K562 (cell line): Measurements from ENCODE around the gene ITGB2. TPM values are rescaled to one million over a fixed set of nuclear protein-coding genes. Genes with fewer than 3 reads are reported as not detected.

ENCODE experiments used
- ATAC-seq: fragments of 200-7000 bp; cut with Tn5 transposase; 3 replicates; pipeline ENCODE4 v1.9.1; 2020; ENCODE audit warnings: moderate library complexity
- BruUV-seq: library from RNA; stranded (reverse); fragments of 400-500 nt; replicated peaks from 2 replicates; lab custom pipeline; 2021; lab: Mats Ljungman, UMichigan
- CTCF ChIA-PET: fragments of 300-600 bp; formaldehyde crosslinking; extraction: SDS; loops from one replicate; lab custom pipeline; 2021; ENCODE audit warnings: low intra/inter-chr PET ratio; lab: Yijun Ruan, JAX
- POLR2A ChIA-PET: fragments of 300-600, 350-650 bp; sonication (Branson Sonifier 250); formaldehyde crosslinking; extraction: SDS; loops from one replicate; lab custom pipeline; 2021; ENCODE audit warnings: antibody characterized with exemption, inconsistent platforms; lab: Yijun Ruan, JAX
- DNase-seq, 4 experiments: peaks; one replicate each; pipeline versions ENCODE4 v3.0.0 to v3.0.0-alpha.2; 2011 to 2018; ENCODE audit warnings: low spot score in 3 of 4, mixed read lengths in 3 of 4; ENCODE audit errors: extremely low read depth in 1 of 4
- FAIRE-seq: peaks from 2 replicates; lab custom pipeline; 2011; peaks lifted over from hg19 to GRCh38; lab: Jason Lieb, UNC
- H2AFZ ChIP-seq: 2 replicates; pipeline ENCODE4 v1.6.0; 2011; ENCODE audit warnings: low read depth, low read length, control low read depth, inconsistent platforms
- H3K27ac ChIP-seq: fragments of 200-600 bp; 3 replicates; pipeline ENCODE4 v1.8.0; 2011; ENCODE audit warnings: low read depth, mild to moderate bottlenecking, control low read depth, inconsistent platforms, low read length, moderate library complexity, mixed read lengths; ENCODE audit errors: extremely low read depth
- H3K27me3 ChIP-seq, 2 experiments: fragments of 300-600 bp in 1 of 2; 2 replicates in 1 of 2; 3 replicates in 1 of 2; pipeline versions ENCODE4 v1.6.0 to v1.8.0; 2011; ENCODE audit warnings: inconsistent platforms in 2 of 2, low read length in 2 of 2, mild to moderate bottlenecking in 1 of 2, mixed read lengths in 1 of 2, moderate library complexity in 1 of 2; ENCODE audit not compliant: control insufficient read depth in 2 of 2, insufficient read depth in 2 of 2
- H3K36me3 ChIP-seq: fragments of 300-600 bp; 3 replicates; pipeline ENCODE4 v1.8.0; 2011; ENCODE audit warnings: mild to moderate bottlenecking, low read length, inconsistent platforms; ENCODE audit not compliant: control insufficient read depth, insufficient read depth
- H3K4me1 ChIP-seq, 2 experiments: fragments of 200-600 bp in 1 of 2; replicated peaks in 1 of 2; 2 replicates in 1 of 2; 3 replicates in 1 of 2; pipeline versions ENCODE4 v1.5.1 to v1.8.0; 2011; ENCODE audit warnings: inconsistent platforms in 2 of 2, low read length in 2 of 2, mild to moderate bottlenecking in 1 of 2, mixed read lengths in 1 of 2, moderate library complexity in 1 of 2; ENCODE audit not compliant: control insufficient read depth in 2 of 2, insufficient read depth in 2 of 2
- H3K4me2 ChIP-seq: 2 replicates; pipeline ENCODE4 v1.6.1; 2011; ENCODE audit warnings: low read length, control low read depth, inconsistent platforms, mixed read lengths; ENCODE audit not compliant: insufficient read depth
- H3K4me3 ChIP-seq: fragments of 200-600 bp; sonication (generic), shearing (Covaris generic); 2 replicates; pipeline ENCODE4 v1.5.1; 2016; ENCODE audit warnings: control low read depth, inconsistent platforms
- H3K79me2 ChIP-seq: fragments of 200-600 bp; 3 replicates; pipeline ENCODE4 v1.8.0; 2011; ENCODE audit warnings: low read length, inconsistent platforms; ENCODE audit not compliant: control insufficient read depth, insufficient read depth
- H3K9ac ChIP-seq, 2 experiments: 2 replicates each; pipeline versions ENCODE4 v1.6.0 to v1.6.1; 2011; ENCODE audit warnings: low read depth in 2 of 2, low read length in 2 of 2, control low read depth in 1 of 2, inconsistent platforms in 1 of 2, mild to moderate bottlenecking in 1 of 2, mixed read lengths in 1 of 2; ENCODE audit not compliant: insufficient read depth in 1 of 2
- H3K9me1 ChIP-seq: one replicate; pipeline ENCODE4 v1.6.0; 2011; ENCODE audit warnings: inconsistent platforms, mild to moderate bottlenecking, low read length, moderate library complexity; ENCODE audit not compliant: control insufficient read depth, insufficient read depth
- H3K9me3 ChIP-seq: replicated peaks from 2 replicates; pipeline ENCODE4 v1.5.1; 2011; ENCODE audit warnings: low read depth, low read length, inconsistent platforms; ENCODE audit not compliant: control insufficient read depth, insufficient read depth
- H4K20me1 ChIP-seq: replicated peaks from 2 replicates; pipeline ENCODE4 v1.6.1; 2011; ENCODE audit warnings: low read length, inconsistent platforms, mixed read lengths; ENCODE audit not compliant: control insufficient read depth, insufficient read depth
- FOXK2 ChIP-seq, 2 experiments: fragments of 450-650 bp; IDR thresholded peaks in 1 of 2; conservative IDR thresholded peaks in 1 of 2; 2 replicates each; pipeline ENCODE4 v1.6.1; 2016; ENCODE audit warnings: low read depth in 2 of 2, mild to moderate bottlenecking in 1 of 2
- MECOM ChIP-seq: fragments of 250-450 bp; sonication (Bioruptor Pico); IDR thresholded peaks from 2 replicates; pipeline ENCODE4 v1.8.0; 2022; ENCODE audit warnings: inconsistent platforms
- MIER1 ChIP-seq: fragments of 450-650 bp; IDR thresholded peaks from 2 replicates; pipeline ENCODE4 v1.6.1; 2016; ENCODE audit warnings: antibody characterized with exemption, mild to moderate bottlenecking, low read depth
- PCBP1 ChIP-seq: fragments of 200-400 bp; formaldehyde crosslinking; IDR thresholded peaks from 2 replicates; pipeline ENCODE4 v1.6.1; 2018; ENCODE audit warnings: mild to moderate bottlenecking, low read depth, low read length; ENCODE audit not compliant: poor library complexity, severe bottlenecking
- POLR2G ChIP-seq: fragments of 200-400 bp; formaldehyde crosslinking; IDR thresholded peaks from 2 replicates; pipeline ENCODE4 v1.6.1; 2017; ENCODE audit warnings: low read depth, mild to moderate bottlenecking, antibody characterized with exemption, low read length, moderate library complexity
- RBM22 ChIP-seq: fragments of 200-400 bp; formaldehyde crosslinking; IDR thresholded peaks from 2 replicates; pipeline ENCODE4 v1.6.1; 2018; ENCODE audit warnings: low read length, low read depth; ENCODE audit not compliant: poor library complexity, severe bottlenecking
- SMARCA4 ChIP-seq: fragments of 450-650 bp; IDR thresholded peaks from 2 replicates; pipeline ENCODE4 v1.6.1; 2016
- SPI1 ChIP-seq: IDR thresholded peaks from 2 replicates; pipeline ENCODE4 v1.6.1; 2011; ENCODE audit warnings: low read depth, low read length, control low read depth, borderline replicate concordance
- ZNF444 ChIP-seq: fragments of 250-450 bp; sonication (Bioruptor Pico); IDR thresholded peaks from 2 replicates; pipeline ENCODE4 v1.4.0; 2020; ENCODE audit warnings: mild to moderate bottlenecking, moderate library complexity
- WGBS: fragments of 100-300 bp; shearing (Covaris generic); methylation state at CpG from one replicate; pipeline ENCODE4 v1.1.6; 2016; ENCODE audit warnings: low coverage, mixed read lengths; ENCODE audit not compliant: insufficient coverage; ENCODE audit errors: missing lambda C conversion rate; 5-methylcytosine and 5-hydroxymethylcytosine counted together
- in situ Hi-C: fragments of 300-500 bp; cut with MboI; formaldehyde crosslinking; loops from 4 replicates; pipeline ENCODE4 v1.15.0; 2018; ENCODE audit warnings: inconsistent platforms, mixed read lengths
- intact Hi-C: fragments of 100-400 bp; cut with micrococcal nuclease; formaldehyde crosslinking; loops from 2 replicates; pipeline ENCODE4 v1.14.2; 2022
- polyA plus RNA-seq, 8 experiments: library from polyadenylated mRNA; depleted of rRNA in 4 of 8; stranded (reverse) in 5 of 8; unstranded in 3 of 8; fragments of >200 nt; fragmentation: Nextera tagmentation in 2 of 8; fragmentation: Illumina TruSeq in 1 of 8; extraction: Ambion mirVana in 2 of 8; extraction: Trizol in 1 of 8; gene quantifications; 2 replicates each; pipeline versions ENCODE4 v1.2.1 to v1.2.3, GENCODE V29; 2011 to 2014; ENCODE audit warnings: inconsistent platforms in 1 of 8, missing spikeins in 1 of 8
- total RNA-seq, 7 experiments: library from RNA; depleted of rRNA in 6 of 7; stranded (reverse); fragments of >200 nt in 6 of 7; fragmentation: Illumina TruSeq in 2 of 7; extraction: Trizol in 2 of 7; gene quantifications; 2 replicates each; pipeline versions ENCODE4 v1.2.1 to v1.2.3, GENCODE V29; 2011 to 2021; ENCODE audit warnings: low replicate concordance in 1 of 7
- TF ChIP-seq, protein P1 (sequence below): fragments of 250-450 bp; sonication (Bioruptor Pico); IDR thresholded peaks from 2 replicates; pipeline ENCODE4 v1.4.0; 2020; ENCODE audit warnings: mild to moderate bottlenecking, moderate library complexity

ITGB2 gene
- total and polyA plus RNA-seq, 9 of the 15 experiments (the other 6 are each of a cell fraction or from before 2014, with no cell fraction given): 0.07 to 1.3 (median 0.51) TPM; not detected in 2

DNA sequence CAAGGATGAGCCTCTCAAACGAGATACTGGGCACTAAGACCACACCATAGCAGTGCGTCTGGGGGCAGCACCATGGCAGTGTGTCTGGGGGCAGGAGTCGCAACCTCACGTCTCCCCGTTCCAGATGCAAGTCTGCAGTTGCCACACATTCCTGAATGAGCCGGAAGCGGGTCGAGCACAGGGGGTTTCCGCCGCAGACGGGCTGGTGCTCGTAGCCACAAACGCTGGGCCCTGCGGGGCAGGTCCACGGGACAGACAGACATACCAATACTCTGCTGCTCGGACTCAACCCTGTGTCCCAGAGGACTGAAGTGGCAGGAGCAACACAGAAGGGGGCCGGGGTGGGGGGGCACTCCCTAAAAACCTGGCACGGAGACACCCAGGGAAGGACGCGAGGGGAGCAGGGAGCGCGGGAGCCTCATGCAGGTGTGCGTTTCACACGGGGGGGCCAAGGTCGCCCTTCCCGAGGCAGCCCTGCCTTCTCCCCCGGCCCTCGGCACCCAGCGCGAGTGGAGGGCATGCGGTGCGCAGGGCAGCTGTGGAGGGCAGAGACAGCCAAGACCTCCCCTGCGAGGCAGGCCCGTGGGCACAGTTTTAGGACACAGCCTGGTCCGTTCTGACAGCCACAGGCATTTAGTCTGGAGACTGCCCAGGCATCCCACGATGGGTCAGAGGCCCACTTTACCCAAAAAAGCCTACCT lies 71.7 kb downstream of the ITGB2 start:
- DNase-seq (no peak), FAIRE-seq (no peak), ATAC-seq (no peak)
- ChIA-PET POLR2A (interaction anchor here (1.0 kb wide), 1 partner anchor 13 kb away, joined by 3 read pairs; no protein-coding TSS in a partner anchor), CTCF (no interaction called here)
- no peak overlapping the region for H3K4me3 ChIP-seq
- peaks cover 6% of the 10 kb centered on the region for H3K9me1 ChIP-seq
- peaks cover 28 to 57% of the 10 kb centered on the region in 2 experiments for H3K4me1 ChIP-seq
- BruUV-seq: no TSS peak
- no peaks in the 10 kb centered on the region for H4K20me1 ChIP-seq
- H3K27ac ChIP-seq: no peak overlapping the region
- intact Hi-C loops (loop anchor here (5.0 kb wide), 1 partner anchor 47 kb away; the partner anchor contains the start of gene UBE2G2), in situ Hi-C loops (no loop called here)
- WGBS: 96% methylated on average over 36 of the region's 36 CpGs
- TF ChIP-seq FOXK2 (conservative IDR thresholded peaks at IDR 0.05 in 1 of 2, IDR thresholded peaks at IDR 0.05 in 1 of 2; ENCODE audit: low read depth in 2 of 2): no peak
- no peak for TF ChIP-seq MIER1
- peak; percentile 27 for TF ChIP-seq PCBP1
- no peak for TF ChIP-seq MECOM (CRISPR knock-in tag)
- TF ChIP-seq POLR2G: peak; percentile 67
- TF ChIP-seq SPI1: no peak
- no peak for TF ChIP-seq SMARCA4
- peak; percentile 74 for TF ChIP-seq RBM22
- TF ChIP-seq, protein P1, sequence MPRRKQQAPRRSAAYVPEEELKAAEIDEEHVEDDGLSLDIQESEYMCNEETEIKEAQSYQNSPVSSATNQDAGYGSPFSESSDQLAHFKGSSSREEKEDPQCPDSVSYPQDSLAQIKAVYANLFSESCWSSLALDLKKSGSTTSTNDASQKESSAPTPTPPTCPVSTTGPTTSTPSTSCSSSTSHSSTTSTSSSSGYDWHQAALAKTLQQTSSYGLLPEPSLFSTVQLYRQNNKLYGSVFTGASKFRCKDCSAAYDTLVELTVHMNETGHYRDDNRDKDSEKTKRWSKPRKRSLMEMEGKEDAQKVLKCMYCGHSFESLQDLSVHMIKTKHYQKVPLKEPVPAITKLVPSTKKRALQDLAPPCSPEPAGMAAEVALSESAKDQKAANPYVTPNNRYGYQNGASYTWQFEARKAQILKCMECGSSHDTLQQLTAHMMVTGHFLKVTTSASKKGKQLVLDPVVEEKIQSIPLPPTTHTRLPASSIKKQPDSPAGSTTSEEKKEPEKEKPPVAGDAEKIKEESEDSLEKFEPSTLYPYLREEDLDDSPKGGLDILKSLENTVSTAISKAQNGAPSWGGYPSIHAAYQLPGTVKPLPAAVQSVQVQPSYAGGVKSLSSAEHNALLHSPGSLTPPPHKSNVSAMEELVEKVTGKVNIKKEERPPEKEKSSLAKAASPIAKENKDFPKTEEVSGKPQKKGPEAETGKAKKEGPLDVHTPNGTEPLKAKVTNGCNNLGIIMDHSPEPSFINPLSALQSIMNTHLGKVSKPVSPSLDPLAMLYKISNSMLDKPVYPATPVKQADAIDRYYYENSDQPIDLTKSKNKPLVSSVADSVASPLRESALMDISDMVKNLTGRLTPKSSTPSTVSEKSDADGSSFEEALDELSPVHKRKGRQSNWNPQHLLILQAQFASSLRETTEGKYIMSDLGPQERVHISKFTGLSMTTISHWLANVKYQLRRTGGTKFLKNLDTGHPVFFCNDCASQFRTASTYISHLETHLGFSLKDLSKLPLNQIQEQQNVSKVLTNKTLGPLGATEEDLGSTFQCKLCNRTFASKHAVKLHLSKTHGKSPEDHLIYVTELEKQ: no peak
- TF ChIP-seq ZNF444: no peak
- H3K9me3 ChIP-seq: no peaks in the 10 kb centered on the region
- H3K4me2 ChIP-seq: no peak overlapping the region
- peaks cover 14% of the 10 kb centered on the region for H3K79me2 ChIP-seq
- no peaks in the 10 kb centered on the region for H3K27me3 ChIP-seq
- H3K36me3 ChIP-seq: peaks cover 47% of the 10 kb centered on the region
- H2AFZ ChIP-seq: no peak overlapping the region
- no peak overlapping the region; a peak in 1 of 4 replicates for H3K9ac ChIP-seq
